ENCODE data around the gene ROBO1. TPM values are rescaled to one million over a fixed set of nuclear protein-coding genes. Genes with fewer than 3 reads are reported as not detected.

The ROBO1 gene
- total RNA-seq, 1 donor from 2014 or later, result 0.64 TPM

GRCh38 chr3:78644847-78645246, 1123.0 kb downstream of the ROBO1 start:
- DNase-seq (ENCODE audit: low read depth in 2 of 2), result peak; percentile 3 to 15

GRCh38 chr3:78642226-78643035, 1125.4 kb downstream of the ROBO1 start:
- DNase-seq (ENCODE audit: low read depth in 2 of 2), result no peak

GRCh38 chr3:78641703-78642102, 1126.1 kb downstream of the ROBO1 start:
- no peak for DNase-seq (ENCODE audit: low read depth in 2 of 2)

GRCh38 chr3:78634316-78634715, 1133.5 kb downstream of the ROBO1 start:
- no peak for DNase-seq (ENCODE audit: low read depth in 2 of 2)

GRCh38 chr3:78633626-78634025, 1134.2 kb downstream of the ROBO1 start:
- no peak for DNase-seq (ENCODE audit: low read depth in 2 of 2)

GRCh38 chr3:78632925-78633553, 1134.8 kb downstream of the ROBO1 start:
- no peak for DNase-seq (ENCODE audit: low read depth in 2 of 2)

GRCh38 chr3:78629544-78629943, 1138.3 kb downstream of the ROBO1 start:
- DNase-seq (ENCODE audit: low read depth in 2 of 2), result no peak

GRCh38 chr3:78621061-78621716, 1146.6 kb downstream of the ROBO1 start:
- no peak for DNase-seq (ENCODE audit: low read depth in 2 of 2)

GRCh38 chr3:78614486-78614885, 1153.3 kb downstream of the ROBO1 start:
- no peak for DNase-seq (ENCODE audit: low read depth in 2 of 2)

GRCh38 chr3:78613421-78613879, 1154.3 kb downstream of the ROBO1 start:
- DNase-seq (ENCODE audit: low read depth in 2 of 2), result no peak

GRCh38 chr3:78611278-78611677, 1156.5 kb downstream of the ROBO1 start:
- no peak for DNase-seq (ENCODE audit: low read depth in 2 of 2)

- DNase-seq (ENCODE audit: low read depth in 2 of 2), result no peak
Measured at GRCh38 chr3:78610462-78611125, 1157.2 kb downstream of the ROBO1 start.

- no peak for DNase-seq (ENCODE audit: low read depth in 2 of 2)
Measured at GRCh38 chr3:78606756-78607155, 1161.0 kb downstream of the ROBO1 start.

- no peak for DNase-seq (ENCODE audit: low read depth in 2 of 2)
Measured at GRCh38 chr3:78605178-78605577, 1162.6 kb downstream of the ROBO1 start.

GRCh38 chr3:78604341-78604740, 1163.5 kb downstream of the ROBO1 start:
- DNase-seq (ENCODE audit: low read depth in 2 of 2), result no peak

- no peak for DNase-seq (ENCODE audit: low read depth in 2 of 2)
Measured at GRCh38 chr3:78601249-78601648, 1166.5 kb downstream of the ROBO1 start.

- DNase-seq (ENCODE audit: low read depth in 2 of 2), result no peak
Measured at GRCh38 chr3:78589778-78590177, 1178.0 kb downstream of the ROBO1 start.

- no peak for DNase-seq (ENCODE audit: low read depth in 2 of 2)
Measured at GRCh38 chr3:78588906-78589621, 1178.7 kb downstream of the ROBO1 start.

- DNase-seq (ENCODE audit: low read depth in 2 of 2), result no peak
Measured at GRCh38 chr3:78580681-78581080, 1187.1 kb downstream of the ROBO1 start.

GRCh38 chr3:78571486-78571885, 1196.3 kb downstream of the ROBO1 start:
- DNase-seq (ENCODE audit: low read depth in 2 of 2), result no peak

GRCh38 chr3:78570496-78570895, 1197.3 kb downstream of the ROBO1 start:
- no peak for DNase-seq (ENCODE audit: low read depth in 2 of 2)

Data from dermis microvascular lymphatic vessel endothelial cell (primary cell).